ENCODE measurements around the gene GALNT2.
A peak's percentile ranks its signal among the peaks of the same experiment; 100 is the strongest.

GALNT2 gene

DNA sequence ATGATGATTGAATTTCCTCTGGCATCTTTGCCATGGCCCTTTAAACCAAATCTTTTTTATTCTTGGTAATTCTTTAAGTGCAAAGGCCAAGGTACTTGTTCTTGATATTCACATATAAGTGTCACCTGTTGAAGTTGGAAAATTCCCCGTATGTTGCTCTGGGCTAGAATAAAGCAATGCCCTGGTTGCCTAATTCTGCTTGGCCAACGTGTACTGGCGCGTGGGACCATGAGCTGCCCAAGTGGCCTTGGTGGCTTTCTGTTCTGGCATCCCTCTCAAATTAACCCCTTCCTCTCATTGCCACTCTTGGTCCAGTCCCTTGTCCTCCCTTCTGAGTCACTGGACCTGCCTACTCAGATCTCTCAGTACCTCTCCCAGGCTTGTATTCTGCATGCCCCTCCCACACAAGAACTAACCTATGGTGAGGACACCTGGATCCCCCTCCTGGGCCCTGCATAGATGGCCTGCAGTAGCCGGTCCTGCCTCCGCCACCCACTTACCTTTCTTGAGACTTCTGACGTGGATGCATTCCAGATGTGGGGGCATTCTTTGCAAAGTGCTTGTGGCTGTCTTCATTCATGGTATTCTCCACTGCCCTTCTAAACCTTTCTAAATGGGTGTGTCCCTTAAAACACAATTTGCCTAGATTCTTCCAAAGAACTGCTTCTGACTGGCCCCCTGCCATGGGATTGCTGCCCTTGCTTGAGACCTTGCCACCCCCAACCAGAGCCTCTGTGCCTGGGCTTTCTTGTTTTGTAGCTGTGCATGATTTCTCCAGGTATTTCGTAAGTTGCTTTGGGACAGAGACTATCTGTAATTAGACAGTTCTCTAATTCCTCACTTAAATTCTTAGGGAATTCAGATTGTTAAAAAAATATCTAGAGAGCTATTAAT lies 152.4 kb downstream of the GALNT2 start:
- TF ChIP-seq, protein P1, sequence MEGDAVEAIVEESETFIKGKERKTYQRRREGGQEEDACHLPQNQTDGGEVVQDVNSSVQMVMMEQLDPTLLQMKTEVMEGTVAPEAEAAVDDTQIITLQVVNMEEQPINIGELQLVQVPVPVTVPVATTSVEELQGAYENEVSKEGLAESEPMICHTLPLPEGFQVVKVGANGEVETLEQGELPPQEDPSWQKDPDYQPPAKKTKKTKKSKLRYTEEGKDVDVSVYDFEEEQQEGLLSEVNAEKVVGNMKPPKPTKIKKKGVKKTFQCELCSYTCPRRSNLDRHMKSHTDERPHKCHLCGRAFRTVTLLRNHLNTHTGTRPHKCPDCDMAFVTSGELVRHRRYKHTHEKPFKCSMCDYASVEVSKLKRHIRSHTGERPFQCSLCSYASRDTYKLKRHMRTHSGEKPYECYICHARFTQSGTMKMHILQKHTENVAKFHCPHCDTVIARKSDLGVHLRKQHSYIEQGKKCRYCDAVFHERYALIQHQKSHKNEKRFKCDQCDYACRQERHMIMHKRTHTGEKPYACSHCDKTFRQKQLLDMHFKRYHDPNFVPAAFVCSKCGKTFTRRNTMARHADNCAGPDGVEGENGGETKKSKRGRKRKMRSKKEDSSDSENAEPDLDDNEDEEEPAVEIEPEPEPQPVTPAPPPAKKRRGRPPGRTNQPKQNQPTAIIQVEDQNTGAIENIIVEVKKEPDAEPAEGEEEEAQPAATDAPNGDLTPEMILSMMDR (IDR thresholded peaks at IDR 0.05; ENCODE audit: low read depth, low read length) = no peak
- no peak for DNase-seq (ENCODE audit: low read depth in 2 of 2)
- H3K4me3 ChIP-seq (replicated peaks in 1 of 2; ENCODE audit: low read depth in 2 of 2, low read length in 2 of 2) = no peak overlapping the region

DNA sequence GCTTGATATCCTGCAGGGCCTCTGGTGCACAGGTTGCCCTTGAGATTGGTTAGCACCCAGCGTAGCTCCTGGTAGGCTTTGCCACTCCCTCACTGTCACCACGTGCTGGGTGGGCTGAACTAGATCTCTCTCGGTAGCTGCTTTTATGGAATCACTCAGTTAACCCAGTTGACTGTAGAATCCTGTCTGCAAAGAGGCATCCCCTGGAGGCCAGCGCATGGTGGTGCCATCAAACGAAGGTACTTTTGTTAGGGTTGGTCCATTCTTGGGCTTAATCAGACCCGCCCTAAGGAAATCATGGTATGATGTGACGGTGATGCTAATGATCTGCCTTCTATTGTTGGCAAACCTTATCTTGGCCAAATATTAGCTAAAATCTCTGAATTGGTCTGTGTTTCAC lies 153.4 kb downstream of the GALNT2 start:
- no peak overlapping the region for H3K4me3 ChIP-seq (replicated peaks in 1 of 2; ENCODE audit: low read depth in 2 of 2, low read length in 2 of 2)
- TF ChIP-seq, protein P1 (IDR thresholded peaks at IDR 0.05; ENCODE audit: low read depth, low read length) = no peak
- no peak for DNase-seq (ENCODE audit: low read depth in 2 of 2)

DNA sequence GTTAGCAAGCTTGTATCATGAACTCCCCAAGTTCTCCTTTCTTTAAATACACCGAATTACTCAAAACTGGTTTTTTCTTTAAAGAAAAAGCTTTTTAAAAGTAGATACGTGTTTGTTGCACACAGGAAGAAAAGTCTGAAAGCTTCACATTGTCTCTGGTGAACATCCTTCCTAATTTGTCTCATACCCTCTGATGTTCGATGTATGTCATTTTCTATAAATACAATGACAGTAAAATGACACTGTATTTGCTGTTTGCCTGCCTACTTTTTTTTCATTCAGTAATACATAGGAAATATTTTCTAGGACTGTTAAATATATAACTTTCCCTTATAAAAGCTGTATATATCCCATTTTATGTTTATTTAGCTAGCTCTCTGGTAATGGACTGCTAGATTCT lies 153.9 kb downstream of the GALNT2 start:
- H3K4me3 ChIP-seq (replicated peaks in 1 of 2; ENCODE audit: low read depth in 2 of 2, low read length in 2 of 2) = no peak overlapping the region
- TF ChIP-seq, protein P1 (IDR thresholded peaks at IDR 0.05; ENCODE audit: low read depth, low read length) = no peak
- no peak for DNase-seq (ENCODE audit: low read depth in 2 of 2)

DNA sequence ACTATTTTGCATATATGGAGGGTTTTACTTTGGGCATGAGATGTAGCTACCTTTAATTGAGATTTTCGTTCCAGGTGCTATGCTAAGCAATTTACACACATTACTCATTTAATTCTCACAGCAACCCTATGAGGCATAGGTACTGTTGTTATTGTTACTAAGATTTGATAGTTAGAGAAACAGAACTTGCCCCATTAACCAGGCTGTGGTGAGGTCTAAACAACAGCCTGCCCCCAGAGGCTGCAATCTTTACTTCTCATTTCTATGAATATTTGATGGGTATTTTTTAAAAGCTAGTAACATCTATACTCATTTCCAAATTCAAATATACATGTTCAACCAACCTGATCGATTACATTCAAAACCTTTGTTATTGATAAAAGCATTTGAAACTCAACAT lies 155.6 kb downstream of the GALNT2 start:
- DNase-seq (ENCODE audit: low read depth in 2 of 2) = peak; percentile 42 to 59
- H3K4me3 ChIP-seq (replicated peaks in 1 of 2; ENCODE audit: low read depth in 2 of 2, low read length in 2 of 2) = no peak overlapping the region
- TF ChIP-seq, protein P1 (IDR thresholded peaks at IDR 0.05; ENCODE audit: low read depth, low read length) = peak; percentile 33

DNA sequence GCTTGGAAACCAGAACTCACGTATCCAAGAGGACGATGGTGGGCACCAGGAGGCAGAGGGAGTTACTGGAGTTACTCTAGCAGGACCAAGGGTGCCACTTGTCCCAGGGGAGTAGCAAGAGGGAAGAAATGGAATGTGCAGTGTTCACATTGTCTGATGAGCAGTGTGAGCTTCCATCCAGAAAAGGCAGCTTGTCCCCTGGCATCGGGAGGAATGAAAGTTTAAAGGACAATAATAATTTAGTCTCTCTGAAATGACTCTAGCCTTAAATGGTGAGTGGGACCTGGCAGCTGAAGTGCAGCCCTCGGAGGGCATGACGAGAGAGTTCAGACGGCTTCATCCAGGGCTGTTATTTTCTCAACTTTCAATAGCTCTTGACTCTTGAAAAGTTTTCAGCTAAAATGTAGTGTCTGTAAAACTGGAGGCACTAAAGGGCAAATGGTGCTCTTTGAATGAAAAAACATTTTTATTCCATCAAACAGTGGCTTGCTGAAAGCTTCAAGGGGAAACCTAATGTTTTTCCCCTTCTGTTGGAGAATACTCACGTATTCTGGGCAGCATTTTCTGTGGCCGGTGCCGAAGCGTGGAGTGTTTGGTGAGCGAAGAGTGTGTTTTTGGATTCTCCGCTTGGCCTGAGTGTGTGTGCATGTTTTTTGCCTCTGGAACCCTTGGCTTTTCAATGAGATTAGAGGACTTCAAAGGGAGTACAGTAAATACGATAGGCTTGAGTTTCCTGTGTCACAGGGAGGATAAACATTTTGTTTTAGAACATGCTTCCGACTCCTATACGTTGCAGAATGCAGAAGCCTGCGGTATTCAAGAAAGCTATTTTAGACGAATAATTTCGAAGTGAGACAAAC lies 157.3 kb downstream of the GALNT2 start:
- H3K4me3 ChIP-seq (replicated peaks in 1 of 2; ENCODE audit: low read depth in 2 of 2, low read length in 2 of 2) = no peak overlapping the region
- no peak for DNase-seq (ENCODE audit: low read depth in 2 of 2)
- TF ChIP-seq, protein P1 (IDR thresholded peaks at IDR 0.05; ENCODE audit: low read depth, low read length) = no peak

DNA sequence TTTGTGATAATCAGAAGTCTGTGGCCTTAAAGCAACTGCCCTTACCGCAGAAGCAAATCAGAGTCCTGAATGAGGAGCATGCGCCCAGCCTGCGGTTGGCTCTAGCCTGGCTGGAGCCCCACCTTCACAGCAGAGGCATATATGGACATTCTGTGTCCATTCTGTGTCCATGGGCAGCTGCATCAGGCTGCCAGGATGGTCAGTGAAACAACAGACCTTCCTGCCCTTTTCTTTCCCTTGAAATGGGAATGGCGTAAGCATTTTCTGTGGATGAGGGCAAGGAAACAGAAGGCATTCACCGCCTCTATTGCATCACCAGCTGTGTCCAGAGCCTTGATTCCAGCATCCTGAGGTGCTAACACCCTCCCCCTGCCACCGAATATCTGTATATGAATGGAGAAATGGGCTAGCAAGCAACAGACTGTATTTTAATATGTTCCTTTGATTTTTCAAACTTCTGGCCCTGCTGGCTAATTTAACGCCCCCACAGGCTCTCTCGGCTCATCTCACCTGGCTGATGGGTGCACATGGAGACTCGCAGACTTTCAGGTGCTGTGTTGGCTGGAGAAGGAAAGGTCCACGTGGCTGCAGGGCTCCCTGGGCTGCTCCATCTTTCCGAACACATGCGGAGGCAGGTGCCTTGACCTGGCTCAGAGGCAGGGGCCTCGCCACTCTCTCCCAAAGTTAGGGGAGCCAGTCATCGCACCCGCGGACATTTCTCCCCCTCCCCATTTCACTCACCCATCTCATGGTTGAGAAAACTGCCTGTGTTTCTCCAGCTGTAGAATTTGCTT lies 159.2 kb downstream of the GALNT2 start:
- peak in 1 of 2 donors; percentile 26 for DNase-seq (ENCODE audit: low read depth in 2 of 2)
- TF ChIP-seq, protein P1 (IDR thresholded peaks at IDR 0.05; ENCODE audit: low read depth, low read length) = no peak
- no peak overlapping the region for H3K4me3 ChIP-seq (replicated peaks in 1 of 2; ENCODE audit: low read depth in 2 of 2, low read length in 2 of 2)
